ENCODE measurements around the gene BRI3. TPM values are rescaled to one million over a fixed set of nuclear protein-coding genes. Genes with fewer than 3 reads are reported as not detected.
"Not testable (repeated sequence)": the region's sequence is repeated elsewhere in the genome, so short reads cannot be mapped to it uniquely, and the experiment has no call there.

BRI3 gene
- total RNA-seq, 4 donors from 2014 or later: 36.4 to 52.9 (median 45.2) TPM

- Histone ChIP-seq H3K27me3 (no peaks in the 10 kb centered on the region), H3K4me3 (no peak overlapping the region), H3K27ac (no peak overlapping the region), H3K36me3 (peaks cover 10% of the 10 kb centered on the region), H3K4me1 (no peaks in the 10 kb centered on the region), H3K9me3 (no peaks in the 10 kb centered on the region)
- WGBS: 76% methylated on average over 13 of the region's 13 CpGs
- DNase-seq (ENCODE audit: low spot score in 2 of 2): no peak
- no peak for TF ChIP-seq POLR2AphosphoS5 (IDR thresholded peaks at IDR 0.05)
- TF ChIP-seq POLR2A (IDR thresholded peaks at IDR 0.05): no peak
- TF ChIP-seq CTCF (IDR thresholded peaks at IDR 0.05): no peak
- no peak for TF ChIP-seq EP300 (IDR thresholded peaks at IDR 0.05)
Observed at GRCh38 chr7:98315318-98315993, 34.0 kb downstream of the BRI3 start.

GRCh38 chr7:98315994-98316527 lies 34.6 kb downstream of the BRI3 start:
- 95% methylated on average over 4 of the region's 4 CpGs for WGBS
- H3K27ac ChIP-seq; H3K4me1 ChIP-seq; H3K9me3 ChIP-seq; DNase-seq (ENCODE audit: low spot score in 2 of 2); H3K27me3 ChIP-seq; H3K4me3 ChIP-seq: not testable (repeated sequence)
- H3K36me3 ChIP-seq: peaks cover 10% of the 10 kb centered on the region

- Histone ChIP-seq H3K27me3 (no peaks in the 10 kb centered on the region), H3K36me3 (peaks cover 8% of the 10 kb centered on the region), H3K4me1 (no peaks in the 10 kb centered on the region), H3K9me3 (no peaks in the 10 kb centered on the region), H3K27ac (no peak overlapping the region), H3K4me3 (no peak overlapping the region)
- DNase-seq (ENCODE audit: low spot score in 2 of 2): no peak
- no peak for TF ChIP-seq POLR2A (IDR thresholded peaks at IDR 0.05)
- TF ChIP-seq CTCF (IDR thresholded peaks at IDR 0.05): no peak
- TF ChIP-seq POLR2AphosphoS5 (IDR thresholded peaks at IDR 0.05): no peak
- TF ChIP-seq EP300 (IDR thresholded peaks at IDR 0.05): no peak
- WGBS: 94% methylated on average over 14 of the region's 14 CpGs
Observed at GRCh38 chr7:98317366-98318040, 36.0 kb downstream of the BRI3 start.

GRCh38 chr7:98319176-98319575 lies 37.7 kb downstream of the BRI3 start:
- Histone ChIP-seq H3K9me3 (no peaks in the 10 kb centered on the region), H3K4me3 (no peak overlapping the region), H3K36me3 (peaks cover 8% of the 10 kb centered on the region), H3K27ac (no peak overlapping the region), H3K27me3 (no peaks in the 10 kb centered on the region), H3K4me1 (no peaks in the 10 kb centered on the region)
- TF ChIP-seq EP300 (IDR thresholded peaks at IDR 0.05): no peak
- TF ChIP-seq CTCF (IDR thresholded peaks at IDR 0.05): no peak
- no peak for TF ChIP-seq POLR2A (IDR thresholded peaks at IDR 0.05)
- no peak for TF ChIP-seq POLR2AphosphoS5 (IDR thresholded peaks at IDR 0.05)
- no peak for DNase-seq (ENCODE audit: low spot score in 2 of 2)
- 88% methylated on average over 9 of the region's 9 CpGs for WGBS

GRCh38 chr7:98321301-98321700 lies 39.8 kb downstream of the BRI3 start:
- Histone ChIP-seq H3K9me3 (no peaks in the 10 kb centered on the region), H3K4me3 (no peak overlapping the region), H3K27me3 (no peaks in the 10 kb centered on the region), H3K4me1 (no peaks in the 10 kb centered on the region), H3K36me3 (no peaks in the 10 kb centered on the region), H3K27ac (no peak overlapping the region)
- WGBS: 64% methylated on average over 10 of the region's 10 CpGs
- DNase-seq (ENCODE audit: low spot score in 2 of 2): no peak
- TF ChIP-seq CTCF (IDR thresholded peaks at IDR 0.05) (no peak), POLR2A (IDR thresholded peaks at IDR 0.05) (no peak), POLR2AphosphoS5 (IDR thresholded peaks at IDR 0.05) (no peak), EP300 (IDR thresholded peaks at IDR 0.05) (no peak)

All from suprapubic skin (tissue), 4 donors.